Measurements from ENCODE around the gene TNIK.

TNIK gene

GRCh38 chr3:171101982-171102641, 358.1 kb downstream of the TNIK start:
- H3K36me3 Mint-ChIP-seq (ENCODE audit: low read depth), result peaks cover 41% of the 10 kb centered on the region
- peaks cover 13% of the 10 kb centered on the region for H3K4me1 Mint-ChIP-seq
- no peak overlapping the region for H3K27ac Mint-ChIP-seq
- peaks cover 6% of the 10 kb centered on the region for H3K9me3 Mint-ChIP-seq
- no peak overlapping the region for H3K4me3 Mint-ChIP-seq
- peaks cover 3% of the 10 kb centered on the region for H3K27me3 Mint-ChIP-seq (ENCODE audit: low read depth, poor library complexity)
- DNase-seq, result no peak
- no peak for TF ChIP-seq CTCF (IDR thresholded peaks at IDR 0.05)

DNA sequence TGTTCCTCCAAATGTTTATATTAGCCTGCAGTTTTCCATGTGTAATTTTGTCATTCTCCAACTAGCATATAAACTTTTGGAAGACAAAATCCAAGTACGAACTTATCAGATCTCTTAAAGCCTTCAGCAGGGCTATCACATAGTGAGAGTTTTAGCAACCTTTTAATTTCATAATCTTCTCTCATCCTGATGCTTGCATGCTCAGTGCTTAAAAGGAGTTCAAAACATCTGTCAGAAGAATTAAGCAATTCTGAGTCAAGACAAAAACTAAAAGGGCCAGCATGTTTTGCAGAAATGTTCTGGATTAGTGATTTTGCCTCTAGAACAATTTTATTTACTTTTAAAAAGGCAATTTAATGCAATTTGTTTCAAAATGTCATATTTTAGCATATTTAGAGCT, 360.3 kb downstream of the TNIK start:
- no peak for DNase-seq
- H3K9me3 Mint-ChIP-seq, result peaks cover 6% of the 10 kb centered on the region
- H3K27me3 Mint-ChIP-seq (ENCODE audit: low read depth, poor library complexity), result no peaks in the 10 kb centered on the region
- no peak for TF ChIP-seq CTCF (IDR thresholded peaks at IDR 0.05)
- H3K4me1 Mint-ChIP-seq, result no peaks in the 10 kb centered on the region
- peaks cover 37% of the 10 kb centered on the region for H3K36me3 Mint-ChIP-seq (ENCODE audit: low read depth)
- H3K4me3 Mint-ChIP-seq, result no peak overlapping the region
- H3K27ac Mint-ChIP-seq, result no peak overlapping the region

GRCh38 chr3:171095063-171095462, 365.1 kb downstream of the TNIK start:
- no peak for TF ChIP-seq CTCF (IDR thresholded peaks at IDR 0.05)
- DNase-seq, result no peak
- H3K4me3 Mint-ChIP-seq, result no peak overlapping the region
- H3K27ac Mint-ChIP-seq, result no peak overlapping the region
- H3K27me3 Mint-ChIP-seq (ENCODE audit: low read depth, poor library complexity), result no peaks in the 10 kb centered on the region
- H3K4me1 Mint-ChIP-seq, result no peaks in the 10 kb centered on the region
- peaks cover 34% of the 10 kb centered on the region for H3K36me3 Mint-ChIP-seq (ENCODE audit: low read depth)
- H3K9me3 Mint-ChIP-seq, result peaks cover 6% of the 10 kb centered on the region

- no peak for TF ChIP-seq CTCF (IDR thresholded peaks at IDR 0.05)
- H3K36me3 Mint-ChIP-seq (ENCODE audit: low read depth), result peaks cover 36% of the 10 kb centered on the region
- no peak overlapping the region for H3K4me3 Mint-ChIP-seq
- DNase-seq, result no peak
- no peaks in the 10 kb centered on the region for H3K4me1 Mint-ChIP-seq
- H3K27me3 Mint-ChIP-seq (ENCODE audit: low read depth, poor library complexity), result no peaks in the 10 kb centered on the region
- H3K27ac Mint-ChIP-seq, result no peak overlapping the region
- peaks cover 6% of the 10 kb centered on the region for H3K9me3 Mint-ChIP-seq
Measured at GRCh38 chr3:171094411-171094810, 365.8 kb downstream of the TNIK start.

- Mint-ChIP-seq H3K27me3 (ENCODE audit: low read depth, poor library complexity) (no peaks in the 10 kb centered on the region), H3K4me1 (no peaks in the 10 kb centered on the region), H3K4me3 (no peak overlapping the region), H3K9me3 (peaks cover 6% of the 10 kb centered on the region), H3K27ac (no peak overlapping the region), H3K36me3 (ENCODE audit: low read depth) (peaks cover 29% of the 10 kb centered on the region)
- no peak for DNase-seq
- TF ChIP-seq CTCF (IDR thresholded peaks at IDR 0.05), result no peak
Measured at GRCh38 chr3:171093462-171093861, 366.7 kb downstream of the TNIK start.

DNA sequence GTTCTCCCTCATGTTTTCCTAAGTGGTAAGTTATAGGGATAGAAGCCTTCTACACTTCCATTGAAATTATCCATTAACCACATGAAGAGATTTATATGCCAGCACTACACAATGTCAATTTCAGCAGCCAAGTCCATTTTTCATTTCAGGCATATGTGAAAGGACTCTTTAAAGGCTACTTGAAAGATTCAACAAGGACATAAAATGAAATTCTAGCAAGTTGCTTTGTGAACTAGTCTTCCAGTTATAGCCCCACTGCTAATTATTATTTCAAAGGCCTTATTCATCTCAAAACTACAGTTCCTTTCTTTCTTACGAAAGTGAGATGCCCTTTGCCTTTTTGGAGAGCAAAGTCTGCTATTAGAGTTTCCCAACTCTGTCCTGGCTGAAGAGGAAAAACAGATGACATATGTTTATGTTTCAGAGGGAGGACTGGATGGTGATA, 367.7 kb downstream of the TNIK start:
- Mint-ChIP-seq H3K27me3 (ENCODE audit: low read depth, poor library complexity) (no peaks in the 10 kb centered on the region), H3K36me3 (ENCODE audit: low read depth) (peaks cover 24% of the 10 kb centered on the region), H3K4me1 (no peaks in the 10 kb centered on the region), H3K9me3 (peaks cover 2% of the 10 kb centered on the region), H3K27ac (no peak overlapping the region), H3K4me3 (no peak overlapping the region)
- TF ChIP-seq CTCF (IDR thresholded peaks at IDR 0.05), result no peak
- no peak for DNase-seq
